Right cardiac atrium (tissue), 5 donors: ENCODE results near the gene HLCS. TPM values are rescaled to one million over a fixed set of nuclear protein-coding genes. Genes with fewer than 3 reads are reported as not detected.
"Not testable (repeated sequence)": the region's sequence is repeated elsewhere in the genome, so short reads cannot be mapped to it uniquely, and the experiment has no call there.

Experiments used
- ATAC-seq, 2 donors: fragments of 200-7000 bp; cut with Tn5 transposase; one replicate each; pipeline versions ENCODE4 v1.8.0 to v1.9.1; 2020; ENCODE audit warnings: moderate library complexity in 2 of 2, mild to moderate bottlenecking in 1 of 2
- DNase-seq, 3 donors: peaks; one replicate each; pipeline ENCODE4 v3.0.0-alpha.2; 2020
- H3K27ac ChIP-seq: one replicate; pipeline ENCODE4 v1.5.1; 2013; ENCODE audit warnings: mild to moderate bottlenecking, low read length, control low read depth, moderate library complexity
- H3K27me3 ChIP-seq: one replicate; pipeline ENCODE4 v1.6.1; 2013; ENCODE audit not compliant: control insufficient read depth, insufficient read depth
- H3K4me1 ChIP-seq: one replicate; pipeline ENCODE4 v1.6.1; 2013; ENCODE audit warnings: low read length; ENCODE audit not compliant: control insufficient read depth, insufficient read depth
- H3K4me3 ChIP-seq: one replicate; pipeline ENCODE4 v1.5.1; 2013; ENCODE audit warnings: low read length, control low read depth
- H3K9me3 ChIP-seq: one replicate; pipeline ENCODE4 v1.6.1; 2013; ENCODE audit warnings: low read length; ENCODE audit not compliant: control insufficient read depth
- WGBS: extraction: QIAGEN DNeasy Blood & Tissue Kit; methylation state at CpG from one replicate; pipeline ENCODE4 v1.1.7; 2013; 5-methylcytosine and 5-hydroxymethylcytosine counted together
- intact Hi-C, 4 donors: fragments of 100-400 bp; cut with DNase I; formaldehyde crosslinking; loops; one replicate each; pipeline versions ENCODE4 v1.11.0 to v1.14.0; 2022 to 2023
- polyA plus RNA-seq: library from polyadenylated mRNA; stranded (reverse); fragments of 200-250 nt; gene quantifications from one replicate; pipeline ENCODE4 v1.2.3, GENCODE V29; 2013
- total RNA-seq, 4 donors: library from RNA; stranded (reverse); fragmentation: NEBNext Ultra II Directional; extraction: Animal tissue kit (Norgen Biotek cat#: 25700); gene quantifications; one replicate each; pipeline ENCODE4 v1.2.1, GENCODE V29; 2021
- donor health status: healthy with polysubstance abuse.
- donor health status: DM: no; HTN: yes; CAD: no.
- donor health status: DM: no; HTN: no; CAD: no.
- donor health status: DM: no; HTN: yes; CAD: no; lungs with severe emphysema.
- donor health status: DM: yes; HTN: yes; CAD: no.

Gene HLCS
- total and polyA plus RNA-seq, 5 donors = 3.5 to 11.4 (median 8.2) TPM

DNA sequence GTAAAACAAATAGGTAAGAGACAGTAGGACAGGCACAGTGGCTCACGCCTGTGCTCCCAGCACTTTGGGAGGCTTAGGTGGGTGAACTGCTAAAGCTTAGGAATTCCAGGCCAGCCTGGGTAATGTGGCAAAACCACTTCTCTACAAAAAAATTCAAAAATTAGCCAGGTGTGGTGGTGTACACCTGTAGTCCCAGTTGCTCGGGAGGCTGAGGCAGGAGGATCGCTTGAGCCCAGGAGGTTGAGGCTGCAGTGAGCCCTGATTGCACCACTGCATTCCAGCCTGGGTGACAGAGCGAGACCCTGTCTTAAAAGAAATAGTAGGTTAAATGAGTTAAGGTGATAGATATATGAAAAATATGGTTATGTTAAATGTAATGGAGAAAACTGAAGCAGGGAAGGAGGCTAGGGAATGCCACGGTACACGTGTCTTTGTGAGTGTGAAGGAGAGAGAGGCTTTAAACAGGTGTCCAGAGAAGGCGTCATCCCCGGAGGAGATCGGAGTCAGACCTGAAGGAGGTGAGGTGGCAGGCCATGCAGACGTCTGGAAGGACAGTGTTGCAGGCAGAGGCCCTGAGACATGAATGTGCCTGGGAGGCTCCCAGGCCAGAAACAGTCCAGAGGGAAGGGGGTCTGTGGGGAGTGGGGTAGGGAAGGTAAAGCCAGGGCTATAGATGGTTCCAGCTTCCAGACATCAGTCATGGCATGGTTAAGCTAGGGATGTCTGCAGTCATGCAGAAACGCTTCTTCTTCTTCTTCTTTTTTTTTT is 32.8 kb upstream of the HLCS start:
- intact Hi-C loops = no loop called here
- H3K4me3 ChIP-seq = no peak overlapping the region

DNA sequence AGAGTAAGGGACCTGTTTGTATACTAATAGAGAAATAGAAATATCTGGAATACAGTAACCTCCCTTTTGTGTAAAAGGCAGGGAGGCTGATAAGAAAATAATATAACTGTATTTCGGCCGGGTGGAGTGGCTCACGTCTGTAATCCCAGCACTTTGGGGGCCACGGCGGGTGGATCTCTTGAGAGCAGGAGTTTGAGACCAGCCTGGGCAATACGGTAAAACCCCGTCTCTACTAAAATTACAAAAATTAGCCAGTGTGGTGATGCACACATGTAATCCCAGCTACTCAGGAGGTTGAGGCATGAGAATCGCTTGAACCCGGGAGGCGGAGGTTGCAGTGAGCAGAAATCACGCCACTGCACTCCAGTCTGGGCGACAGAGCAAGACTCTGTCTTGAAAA is 28.8 kb upstream of the HLCS start:
- intact Hi-C loops, H3K27ac ChIP-seq, H3K27me3 ChIP-seq, DNase-seq, ATAC-seq, H3K9me3 ChIP-seq, H3K4me3 ChIP-seq, H3K4me1 ChIP-seq: not testable (repeated sequence)
- WGBS = 93% methylated on average over 12 of the region's 12 CpGs

More for the DNA sequence above, 32.8 kb upstream of the HLCS start:
- H3K27ac ChIP-seq = no peak overlapping the region
- H3K27me3 ChIP-seq = no peaks in the 10 kb centered on the region
- no peaks in the 10 kb centered on the region for H3K4me1 ChIP-seq
- DNase-seq = no peak
- no peak for ATAC-seq
- no peaks in the 10 kb centered on the region for H3K9me3 ChIP-seq
- WGBS = 86% methylated on average over 11 of the region's 11 CpGs

DNA sequence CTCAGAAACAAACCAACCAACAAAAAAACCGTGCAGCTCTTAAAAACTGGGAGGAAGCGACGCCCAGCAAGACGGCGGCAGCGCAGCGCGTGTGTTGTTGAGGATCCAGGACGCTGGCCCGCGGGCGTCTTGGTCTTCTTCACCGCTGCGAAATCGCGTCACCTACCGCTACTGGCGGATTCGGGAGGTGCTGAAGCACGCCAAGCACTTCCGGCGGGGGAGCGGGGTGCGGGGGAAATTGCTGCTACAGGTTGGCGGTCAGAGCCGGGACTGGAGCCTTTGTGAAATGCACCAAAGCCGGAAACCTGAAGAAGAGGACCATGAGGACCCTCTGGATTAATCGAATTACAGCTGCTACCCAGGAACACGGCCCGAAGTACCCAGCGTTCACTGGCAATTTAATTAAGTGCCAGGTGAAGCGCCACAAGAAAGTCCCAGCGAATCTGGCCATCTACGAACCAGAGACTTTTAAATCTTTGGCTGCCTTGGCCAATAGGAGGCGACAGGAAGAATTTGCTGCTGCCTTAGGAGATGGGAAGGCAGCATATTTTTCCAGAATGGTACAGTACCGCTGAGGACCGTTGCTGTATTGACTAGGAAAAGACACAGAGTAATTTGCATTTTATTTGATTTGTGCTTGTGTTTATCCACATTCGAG is 28.2 kb upstream of the HLCS start:
- 22% methylated on average over 38 of the region's 38 CpGs for WGBS
- Histone ChIP-seq H3K27me3 (no peaks in the 10 kb centered on the region), H3K4me3 (no peak overlapping the region), H3K4me1 (no peaks in the 10 kb centered on the region), H3K27ac (no peak overlapping the region), H3K9me3 (no peaks in the 10 kb centered on the region)
- DNase-seq (no peak), ATAC-seq (no peak)
- intact Hi-C loops = no loop called here

DNA sequence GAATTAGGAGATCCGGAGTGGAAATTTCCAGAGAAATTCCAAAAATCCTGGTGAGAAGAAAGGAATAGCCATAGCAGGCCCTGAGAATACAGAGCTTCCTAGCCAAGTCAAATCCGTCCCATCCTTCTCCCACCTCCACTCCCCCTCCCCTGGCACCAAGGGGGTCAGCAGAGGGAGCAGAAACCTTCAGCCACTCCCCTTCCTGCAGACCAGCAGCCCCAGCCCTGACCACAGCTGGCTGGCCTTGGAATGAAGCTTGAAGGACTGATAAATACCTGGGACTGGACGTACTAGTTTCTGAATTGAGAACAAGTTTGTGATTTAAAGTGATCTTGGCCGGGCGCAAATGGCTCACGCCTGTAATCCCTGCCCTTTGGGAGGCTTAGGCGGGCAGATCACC is 26.2 kb upstream of the HLCS start:
- intact Hi-C loops = no loop called here
- WGBS = 62% methylated on average over 7 of the region's 7 CpGs

DNA sequence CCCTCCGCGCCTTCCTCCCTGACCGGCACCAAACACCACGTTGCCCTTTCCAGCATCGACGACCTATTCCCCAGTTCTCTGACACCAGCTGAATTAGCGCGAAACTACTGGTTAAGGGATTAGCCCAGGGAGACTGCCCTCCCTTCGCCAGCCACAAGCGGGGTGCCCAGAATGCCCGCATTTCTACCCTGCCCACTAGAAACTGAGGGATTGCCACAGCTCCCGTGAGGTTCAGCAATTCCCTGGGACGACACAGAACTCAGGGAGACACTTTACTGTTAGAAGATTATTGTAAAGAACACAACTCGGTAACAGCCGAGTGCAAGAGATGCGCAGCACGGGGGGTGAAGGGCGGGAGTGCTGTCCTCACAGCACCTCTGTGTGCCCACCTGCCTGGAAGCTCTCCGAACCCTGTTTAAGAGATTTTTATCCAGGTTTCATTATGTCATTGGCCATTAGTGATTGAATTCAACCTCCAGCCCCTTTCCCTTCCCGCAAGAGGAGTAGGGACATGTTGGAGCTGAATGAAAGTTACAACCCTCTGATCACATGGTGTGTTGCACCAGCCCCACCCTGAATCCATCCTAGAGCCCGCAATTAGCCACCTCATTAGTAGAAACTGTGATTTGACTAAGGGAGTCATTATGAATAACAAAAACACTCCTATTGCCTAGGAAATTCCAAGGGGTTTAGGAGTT is 24.2 kb upstream of the HLCS start:
- DNase-seq (no peak), ATAC-seq (no peak)
- Histone ChIP-seq H3K4me3 (peak overlapping the region; percentile 43), H3K27me3 (no peaks in the 10 kb centered on the region), H3K27ac (peak overlapping the region; percentile 40), H3K4me1 (no peaks in the 10 kb centered on the region), H3K9me3 (no peaks in the 10 kb centered on the region)
- WGBS = 61% methylated on average over 21 of the region's 21 CpGs
- intact Hi-C loops = no loop called here

More for the DNA sequence above, 26.2 kb upstream of the HLCS start:
- DNase-seq (no peak), ATAC-seq (no peak)
- no peak overlapping the region for H3K27ac ChIP-seq
- H3K4me1 ChIP-seq = no peaks in the 10 kb centered on the region
- no peak overlapping the region for H3K4me3 ChIP-seq
- no peaks in the 10 kb centered on the region for H3K9me3 ChIP-seq
- no peaks in the 10 kb centered on the region for H3K27me3 ChIP-seq

DNA sequence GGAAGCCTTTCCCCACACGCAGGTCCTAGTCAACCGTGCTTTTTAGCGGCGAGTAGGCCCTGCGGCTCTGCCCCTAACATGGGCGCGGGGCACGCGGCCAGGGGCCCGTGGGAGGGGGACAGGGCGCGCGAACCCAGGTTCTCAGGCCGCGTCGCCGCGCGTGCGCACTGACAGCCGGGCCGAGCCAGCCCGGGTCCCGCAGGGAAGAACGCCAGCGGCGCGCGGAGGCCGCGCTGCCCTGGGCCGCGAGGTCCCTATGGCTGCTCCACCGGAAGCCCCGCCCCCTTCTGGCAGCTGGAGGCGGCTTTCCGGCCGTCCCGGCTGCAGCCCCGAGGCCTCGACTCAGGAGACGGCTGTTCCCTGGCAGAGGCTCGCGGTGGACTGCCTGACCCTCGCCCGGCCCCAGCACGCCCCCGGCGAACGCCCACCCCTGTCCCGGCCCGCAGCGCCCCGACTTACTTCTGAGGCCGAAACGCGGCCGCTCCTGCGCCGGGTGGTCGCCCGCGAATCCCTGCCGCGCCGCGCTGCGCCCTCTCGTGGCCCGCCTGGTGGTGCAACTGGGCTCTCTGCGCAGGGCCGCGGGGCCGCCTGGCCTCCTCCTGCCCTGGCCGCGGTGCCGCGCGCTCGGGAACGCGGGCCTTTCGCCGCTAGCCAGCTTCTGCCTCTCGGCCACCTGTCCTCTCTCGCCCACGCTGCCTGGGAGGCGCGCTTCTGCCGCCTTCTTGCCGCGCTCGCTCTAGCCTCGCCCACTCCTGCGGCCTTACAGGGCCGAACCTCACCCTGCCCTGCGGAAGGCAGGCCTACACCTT is 23.4 kb upstream of the HLCS start:
- H3K4me1 ChIP-seq = no peaks in the 10 kb centered on the region
- no peaks in the 10 kb centered on the region for H3K27me3 ChIP-seq
- H3K9me3 ChIP-seq = no peaks in the 10 kb centered on the region
- peak; percentile 96 to 99 (median 98) for DNase-seq
- H3K27ac ChIP-seq = peak overlapping the region; percentile 97
- 3% methylated on average over 97 of the region's 97 CpGs for WGBS
- intact Hi-C loops = no loop called here
- peak; percentile 99 for ATAC-seq
- peak overlapping the region; percentile 43 for H3K4me3 ChIP-seq

DNA sequence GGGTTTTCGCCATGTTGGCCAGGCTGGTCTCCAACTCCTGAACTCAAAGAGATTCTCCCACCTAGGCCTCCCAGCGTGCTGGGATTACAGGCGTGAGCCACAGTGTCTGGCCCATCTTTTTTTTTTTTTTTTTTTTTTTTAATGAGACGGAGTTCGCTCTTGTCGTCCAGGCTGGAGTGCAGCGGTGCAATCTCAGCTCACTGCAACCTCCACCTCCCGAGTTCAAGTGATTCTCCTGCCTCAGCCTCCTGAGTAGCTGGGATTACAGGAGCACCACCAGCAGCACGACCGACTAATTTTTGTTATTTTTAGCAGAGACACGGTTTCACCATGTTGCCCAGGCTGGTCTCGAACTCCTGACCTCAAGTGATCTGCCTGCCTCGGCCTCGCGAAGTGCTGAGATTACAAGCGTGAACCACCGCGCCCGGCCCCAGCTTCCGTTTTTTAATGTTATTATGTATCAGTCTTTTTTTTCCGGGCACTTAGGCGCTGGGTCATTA is 22.8 kb upstream of the HLCS start:
- DNase-seq, intact Hi-C loops, H3K27me3 ChIP-seq, H3K4me1 ChIP-seq, H3K9me3 ChIP-seq, ATAC-seq: not testable (repeated sequence)
- 39% methylated on average over 22 of the region's 22 CpGs for WGBS
- Histone ChIP-seq H3K4me3 (peak overlapping the region; percentile 43), H3K27ac (peak overlapping the region; percentile 97)

DNA sequence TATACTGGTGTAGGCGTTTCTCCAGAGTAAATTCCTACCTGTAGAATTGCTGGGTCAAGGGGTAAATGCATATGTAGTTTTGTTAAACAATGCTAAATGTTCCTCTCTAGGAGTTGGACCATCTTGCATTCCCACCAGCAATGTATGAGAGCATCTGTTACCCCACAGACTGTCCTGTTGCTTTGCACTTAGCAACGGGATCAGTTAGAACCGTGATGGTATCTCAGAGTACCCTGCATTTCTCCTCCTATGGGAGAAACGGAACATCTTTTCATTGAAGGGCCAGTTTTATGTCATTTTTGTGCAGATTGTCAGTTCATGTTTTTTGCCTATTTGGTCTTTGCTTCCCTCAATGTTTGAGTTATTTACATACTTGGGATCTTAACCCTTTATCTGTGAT is 22.1 kb upstream of the HLCS start:
- WGBS = 78% methylated on average over 4 of the region's 4 CpGs
- no peaks in the 10 kb centered on the region for H3K27me3 ChIP-seq
- no peaks in the 10 kb centered on the region for H3K9me3 ChIP-seq
- no peak for DNase-seq
- H3K27ac ChIP-seq = no peak overlapping the region
- no peak for ATAC-seq
- H3K4me1 ChIP-seq = no peaks in the 10 kb centered on the region
- intact Hi-C loops = no loop called here
- H3K4me3 ChIP-seq = no peak overlapping the region

DNA sequence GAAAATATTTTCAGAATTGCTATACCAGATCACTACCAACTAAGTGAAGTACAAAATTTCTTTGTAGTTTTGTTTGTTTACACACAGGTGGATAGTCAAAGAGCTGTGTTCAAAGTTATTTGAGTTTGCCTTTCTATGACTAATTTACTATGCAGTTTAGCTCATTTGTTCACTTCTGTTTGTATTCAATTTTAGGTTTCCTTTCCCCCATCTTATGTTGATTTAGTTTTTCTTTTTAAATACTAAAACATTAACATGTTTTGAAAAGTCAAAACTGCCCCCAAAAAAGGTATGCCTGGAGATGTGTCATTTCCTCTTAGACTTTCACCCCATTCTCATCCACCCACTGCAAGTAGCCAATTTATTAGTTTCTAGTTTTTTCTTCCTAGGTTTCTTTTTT is 21.4 kb upstream of the HLCS start:
- no peaks in the 10 kb centered on the region for H3K9me3 ChIP-seq
- no peak for ATAC-seq
- H3K27ac ChIP-seq = no peak overlapping the region
- no peaks in the 10 kb centered on the region for H3K4me1 ChIP-seq
- no peaks in the 10 kb centered on the region for H3K27me3 ChIP-seq
- no peak for DNase-seq
- H3K4me3 ChIP-seq = no peak overlapping the region
- intact Hi-C loops = no loop called here

DNA sequence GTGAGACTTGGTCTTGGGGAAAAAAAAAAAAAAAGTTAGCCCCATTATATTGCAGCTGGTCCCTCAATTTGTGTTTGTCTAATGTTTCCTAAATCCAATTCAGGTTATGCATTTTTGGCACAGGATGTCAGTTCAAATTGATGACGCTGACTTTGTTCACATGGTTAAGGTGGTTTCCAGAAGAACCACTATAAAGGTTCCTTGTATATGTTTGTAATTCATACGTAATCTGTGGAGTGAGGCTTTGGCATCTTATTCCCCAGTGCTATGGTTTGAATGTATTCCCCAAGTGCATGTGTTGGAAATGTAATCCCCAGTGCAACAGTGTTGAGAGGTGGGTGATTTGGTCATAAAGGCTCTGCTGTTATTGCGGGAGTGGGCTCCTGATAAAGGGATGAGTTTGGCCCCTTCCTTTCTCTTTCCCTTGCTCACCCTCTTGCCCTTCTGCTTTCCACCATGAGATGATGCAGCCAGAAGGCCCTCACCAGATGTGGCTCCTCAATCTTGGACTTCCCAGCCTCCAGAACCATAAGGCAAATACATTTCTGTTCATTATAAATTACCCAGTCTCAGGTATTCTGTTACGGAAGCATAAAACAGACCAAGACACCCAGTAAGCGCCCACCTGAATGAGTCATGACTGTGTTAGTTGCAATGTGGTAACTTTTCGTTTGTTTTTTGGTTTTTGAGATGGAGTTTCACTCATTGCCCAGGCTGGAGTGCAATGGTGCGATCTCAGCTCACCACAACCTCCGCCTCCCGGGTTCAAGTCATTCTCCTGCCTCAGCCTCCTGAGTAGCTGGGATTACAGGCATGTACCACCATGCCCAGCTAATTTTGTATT is 19.5 kb upstream of the HLCS start:
- 74% methylated on average over 9 of the region's 9 CpGs for whole genome bisulfite sequencing
- DNase-seq = no peak
- Histone ChIP-seq H3K27me3 (no peaks in the 10 kb centered on the region), H3K9me3 (no peaks in the 10 kb centered on the region), H3K4me3 (no peak overlapping the region), H3K4me1 (no peaks in the 10 kb centered on the region), H3K27ac (no peak overlapping the region)
- no peak for ATAC-seq
- intact Hi-C loops = no loop called here
